K562 (cell line): Measurements from ENCODE around the gene FOXB2.

Experiments
- CBX1 ChIP-seq: sonication (generic); IDR thresholded peaks from 2 replicates; pipeline ENCODE4 v1.6.1; 2016; ENCODE audit warnings: antibody characterized with exemption, low read depth, mild to moderate bottlenecking
- CHD2 ChIP-seq: IDR thresholded peaks from 2 replicates; pipeline ENCODE4 v1.6.1; 2011; ENCODE audit warnings: low read depth, low read length
- IRF2 ChIP-seq: sonication (generic); formaldehyde crosslinking; IDR thresholded peaks from 2 replicates; pipeline ENCODE4 v1.8.1; 2022; ENCODE audit warnings: mild to moderate bottlenecking, missing genetic modification reagents
- MYNN ChIP-seq, 2 experiments: sonication (generic); formaldehyde crosslinking in 1 of 2; IDR thresholded peaks; 2 replicates each; pipeline versions ENCODE4 v1.5.0 to v1.6.1; 2016 to 2020; ENCODE audit warnings: antibody characterized with exemption in 1 of 2, missing genetic modification reagents in 1 of 2
- PHF8 ChIP-seq: fragments of 200-600 bp; sonication (generic); IDR thresholded peaks from 2 replicates; pipeline ENCODE4 v1.6.1; 2012; ENCODE audit warnings: mixed run types, mild to moderate bottlenecking, inconsistent platforms, low read length, moderate library complexity, borderline replicate concordance
- RAD21 ChIP-seq, 2 experiments: fragments of 250-450 bp in 1 of 2; fragments of 450-650 bp in 1 of 2; sonication (Bioruptor Pico) in 1 of 2; formaldehyde crosslinking in 1 of 2; IDR thresholded peaks in 1 of 2; conservative IDR thresholded peaks in 1 of 2; 2 replicates each; pipeline versions ENCODE4 v1.4.0 to v1.8.0; 2020 to 2022; ENCODE audit warnings: mild to moderate bottlenecking in 2 of 2, moderate library complexity in 1 of 2
- RCOR1 ChIP-seq, 2 experiments: IDR thresholded peaks; 2 replicates each; pipeline ENCODE4 v1.6.1; 2012; ENCODE audit warnings: low read depth in 2 of 2, low read length in 2 of 2, borderline replicate concordance in 1 of 2, improper control_type of control experiment in 1 of 2
- SOX6 ChIP-seq: fragments of 450-650 bp; IDR thresholded peaks from 2 replicates; pipeline ENCODE4 v1.6.1; 2014; ENCODE audit warnings: mild to moderate bottlenecking
- TF ChIP-seq, protein P1 (sequence below), 3 experiments: IDR thresholded peaks in 2 of 3; conservative IDR thresholded peaks in 1 of 3; 2 replicates each; pipeline ENCODE4 v1.5.1; 2011 to 2012; ENCODE audit warnings: low read length in 3 of 3, mild to moderate bottlenecking in 3 of 3, control low read depth in 2 of 3, improper control_type of control experiment in 1 of 3, inconsistent platforms in 1 of 3, low read depth in 1 of 3, mixed read lengths in 1 of 3, moderate library complexity in 1 of 3; ENCODE audit not compliant: insufficient read depth in 2 of 3
- TF ChIP-seq, protein P2 (sequence below): sonication (generic); formaldehyde crosslinking; IDR thresholded peaks from 2 replicates; pipeline ENCODE4 v1.9.0; 2022; ENCODE audit warnings: mild to moderate bottlenecking, missing genetic modification reagents

DNA sequence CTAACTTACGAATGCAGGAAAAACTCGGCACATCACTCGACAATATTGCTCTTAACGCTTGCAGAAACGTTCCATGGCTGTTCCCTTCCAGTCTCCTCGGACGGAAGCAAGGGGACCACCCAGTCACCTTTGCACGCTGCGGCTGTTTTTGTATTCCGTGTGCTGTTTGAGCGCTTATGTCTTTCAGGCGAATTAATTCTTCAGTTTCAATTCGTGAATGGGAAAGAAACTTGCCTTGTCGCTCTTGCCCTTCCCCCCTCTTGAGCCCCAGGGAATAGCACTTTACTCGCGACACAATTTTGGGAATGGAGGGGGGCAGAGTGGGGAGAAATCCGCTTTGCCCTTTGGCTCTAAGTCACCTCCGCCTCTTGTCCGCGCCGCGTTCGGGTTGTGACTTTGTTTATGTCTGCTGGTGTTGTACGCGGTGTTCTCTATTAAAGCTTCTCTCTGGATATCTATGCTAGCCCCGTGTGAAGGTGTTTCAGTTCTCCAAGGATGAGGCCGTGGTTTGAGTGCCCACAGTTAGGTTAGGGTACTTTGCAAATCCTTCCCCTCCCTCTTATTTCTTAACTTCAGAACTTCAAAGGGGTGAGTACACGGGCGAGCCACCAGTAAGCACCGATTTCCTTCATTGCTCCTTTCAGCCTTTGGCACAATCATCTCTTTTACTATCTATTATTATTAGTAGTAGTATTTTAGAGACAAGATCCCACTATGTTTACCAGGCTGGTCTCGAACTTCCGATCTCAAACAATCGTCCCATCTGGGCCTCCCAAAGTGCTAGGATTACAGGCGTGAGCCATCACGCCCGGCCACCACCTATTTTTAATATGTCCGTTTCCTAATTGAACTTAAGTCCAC is 2.7 kb downstream of the FOXB2 start:
- TF ChIP-seq, protein P1, sequence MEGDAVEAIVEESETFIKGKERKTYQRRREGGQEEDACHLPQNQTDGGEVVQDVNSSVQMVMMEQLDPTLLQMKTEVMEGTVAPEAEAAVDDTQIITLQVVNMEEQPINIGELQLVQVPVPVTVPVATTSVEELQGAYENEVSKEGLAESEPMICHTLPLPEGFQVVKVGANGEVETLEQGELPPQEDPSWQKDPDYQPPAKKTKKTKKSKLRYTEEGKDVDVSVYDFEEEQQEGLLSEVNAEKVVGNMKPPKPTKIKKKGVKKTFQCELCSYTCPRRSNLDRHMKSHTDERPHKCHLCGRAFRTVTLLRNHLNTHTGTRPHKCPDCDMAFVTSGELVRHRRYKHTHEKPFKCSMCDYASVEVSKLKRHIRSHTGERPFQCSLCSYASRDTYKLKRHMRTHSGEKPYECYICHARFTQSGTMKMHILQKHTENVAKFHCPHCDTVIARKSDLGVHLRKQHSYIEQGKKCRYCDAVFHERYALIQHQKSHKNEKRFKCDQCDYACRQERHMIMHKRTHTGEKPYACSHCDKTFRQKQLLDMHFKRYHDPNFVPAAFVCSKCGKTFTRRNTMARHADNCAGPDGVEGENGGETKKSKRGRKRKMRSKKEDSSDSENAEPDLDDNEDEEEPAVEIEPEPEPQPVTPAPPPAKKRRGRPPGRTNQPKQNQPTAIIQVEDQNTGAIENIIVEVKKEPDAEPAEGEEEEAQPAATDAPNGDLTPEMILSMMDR (IDR thresholded peaks at IDR 0.05 in 2 of 3, conservative IDR thresholded peaks at IDR 0.05 in 1 of 3; ENCODE audit: insufficient read depth in 2 of 3, low read depth in 1 of 3, low read length in 3 of 3) = no peak
- no peak for TF ChIP-seq IRF2 (CRISPR knock-in tag)
- no peak for TF ChIP-seq MYNN (IDR thresholded peaks at IDR 0.05)
- TF ChIP-seq MYNN (CRISPR knock-in tag; IDR thresholded peaks at IDR 0.05) = no peak
- TF ChIP-seq, protein P2, sequence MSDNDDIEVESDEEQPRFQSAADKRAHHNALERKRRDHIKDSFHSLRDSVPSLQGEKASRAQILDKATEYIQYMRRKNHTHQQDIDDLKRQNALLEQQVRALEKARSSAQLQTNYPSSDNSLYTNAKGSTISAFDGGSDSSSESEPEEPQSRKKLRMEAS (CRISPR knock-in tag) = no peak
- no peak for TF ChIP-seq CHD2
- no peak for TF ChIP-seq PHF8
- no peak for TF ChIP-seq CBX1
- no peak for TF ChIP-seq SOX6
- TF ChIP-seq RAD21 (CRISPR knock-in tag; conservative IDR thresholded peaks at IDR 0.05 in 1 of 2, IDR thresholded peaks at IDR 0.05 in 1 of 2) = no peak
- no peak for TF ChIP-seq RCOR1 (IDR thresholded peaks at IDR 0.05; ENCODE audit: borderline replicate concordance in 1 of 2, low read depth in 2 of 2, low read length in 2 of 2)
